Measurements from ENCODE around the gene ARFGEF3.

Gene ARFGEF3

GRCh38 chr6:138241934-138242333, 80.2 kb downstream of the ARFGEF3 start:
- DNase-seq = no peak

GRCh38 chr6:138242987-138243592, 81.4 kb downstream of the ARFGEF3 start:
- no peak for DNase-seq

- no peak for DNase-seq
These were observed 84.0 kb downstream of the ARFGEF3 start for GRCh38 chr6:138245751-138246150.

- no peak for DNase-seq
These were observed 85.1 kb downstream of the ARFGEF3 start for GRCh38 chr6:138246650-138247440.

- no peak for DNase-seq
These were observed 86.3 kb downstream of the ARFGEF3 start for GRCh38 chr6:138248011-138248410.

GRCh38 chr6:138248878-138249277, 87.1 kb downstream of the ARFGEF3 start:
- DNase-seq = no peak

- no peak for DNase-seq
These were observed 88.3 kb downstream of the ARFGEF3 start for GRCh38 chr6:138250053-138250452.

- DNase-seq = no peak
These were observed 88.9 kb downstream of the ARFGEF3 start for GRCh38 chr6:138250513-138251247.

- DNase-seq = no peak
These were observed 92.0 kb downstream of the ARFGEF3 start for GRCh38 chr6:138253731-138254130.

GRCh38 chr6:138255443-138255842, 93.7 kb downstream of the ARFGEF3 start:
- DNase-seq = no peak

- no peak for DNase-seq
These were observed 95.9 kb downstream of the ARFGEF3 start for GRCh38 chr6:138257638-138258040.

- DNase-seq = no peak
These were observed 96.5 kb downstream of the ARFGEF3 start for GRCh38 chr6:138258197-138258596.

GRCh38 chr6:138258991-138259390, 97.3 kb downstream of the ARFGEF3 start:
- DNase-seq = no peak

- DNase-seq = no peak
These were observed 99.5 kb downstream of the ARFGEF3 start for GRCh38 chr6:138261116-138261780.

GRCh38 chr6:138263963-138264362, 102.2 kb downstream of the ARFGEF3 start:
- no peak for DNase-seq

- DNase-seq = no peak
These were observed 102.7 kb downstream of the ARFGEF3 start for GRCh38 chr6:138264372-138264880.

- no peak for DNase-seq
These were observed 104.4 kb downstream of the ARFGEF3 start for GRCh38 chr6:138266095-138266494.

- no peak for DNase-seq
These were observed 106.5 kb downstream of the ARFGEF3 start for GRCh38 chr6:138267971-138268895.

- DNase-seq = no peak
These were observed 109.7 kb downstream of the ARFGEF3 start for GRCh38 chr6:138271451-138271850.

GRCh38 chr6:138272533-138273315, 111.0 kb downstream of the ARFGEF3 start:
- no peak for DNase-seq

GRCh38 chr6:138275976-138276375, 114.2 kb downstream of the ARFGEF3 start:
- DNase-seq = no peak

All from DMS79 (cell line).